HepG2 (cell line): Measurements from ENCODE around the gene TSPAN9. TPM values are rescaled to one million over a fixed set of nuclear protein-coding genes. Genes with fewer than 3 reads are reported as not detected.
A peak's percentile ranks its signal among the peaks of the same experiment; 100 is the strongest.

Experiments used
- CBX2 ChIP-seq, 2 experiments: fragments of 200-600 bp in 1 of 2; sonication (generic); formaldehyde crosslinking in 1 of 2; IDR thresholded peaks; 2 replicates each; pipeline versions ENCODE4 v1.7.0 to v1.8.1; 2018 to 2022; ENCODE audit warnings: low read depth in 2 of 2, low read length in 1 of 2, mild to moderate bottlenecking in 1 of 2, missing genetic modification reagents in 1 of 2
- CSRNP2 ChIP-seq: sonication (generic); formaldehyde crosslinking; conservative IDR thresholded peaks from 2 replicates; pipeline ENCODE4 v1.8.0; 2022; ENCODE audit warnings: low read depth, missing genetic modification reagents
- DZIP1 ChIP-seq: sonication (generic); formaldehyde crosslinking; IDR thresholded peaks from 2 replicates; pipeline ENCODE4 v1.5.0; 2020; ENCODE audit warnings: mild to moderate bottlenecking, missing genetic modification reagents
- FIP1L1 ChIP-seq: fragments of 200-400 bp; formaldehyde crosslinking; IDR thresholded peaks from 2 replicates; pipeline ENCODE4 v1.6.1; 2018; ENCODE audit warnings: low read depth, mild to moderate bottlenecking, low read length, moderate library complexity, borderline replicate concordance; ENCODE audit not compliant: insufficient read depth
- GATA4 ChIP-seq: sonication (generic); IDR thresholded peaks from 2 replicates; pipeline ENCODE4 v1.6.1; 2016; ENCODE audit warnings: antibody characterized with exemption, low read depth, borderline replicate concordance
- HDAC2 ChIP-seq: sonication (generic); formaldehyde crosslinking; IDR thresholded peaks from 2 replicates; pipeline ENCODE4 v1.4.0; 2020; ENCODE audit warnings: missing genetic modification reagents
- HNRNPLL ChIP-seq: fragments of 200-400 bp; formaldehyde crosslinking; IDR thresholded peaks from 2 replicates; pipeline ENCODE4 v1.6.1; 2017; ENCODE audit warnings: mild to moderate bottlenecking, low read depth, low read length; ENCODE audit not compliant: poor library complexity, severe bottlenecking
- HOXA9 ChIP-seq: sonication (generic); formaldehyde crosslinking; IDR thresholded peaks from 2 replicates; pipeline ENCODE4 v1.8.1; 2022; ENCODE audit warnings: missing genetic modification reagents, mild to moderate bottlenecking, moderate library complexity, borderline replicate concordance
- KDM5B ChIP-seq: sonication (generic); formaldehyde crosslinking; IDR thresholded peaks from 2 replicates; pipeline ENCODE4 v1.4.0; 2020; ENCODE audit warnings: missing genetic modification reagents, mild to moderate bottlenecking, borderline replicate concordance
- MEIS2 ChIP-seq: sonication (generic); formaldehyde crosslinking; IDR thresholded peaks from 2 replicates; pipeline ENCODE4 v1.9.0; 2021; ENCODE audit warnings: mild to moderate bottlenecking, missing genetic modification reagents
- MTA1 ChIP-seq: sonication (generic); formaldehyde crosslinking; IDR thresholded peaks from 2 replicates; pipeline ENCODE4 v1.4.0; 2020; ENCODE audit warnings: missing genetic modification reagents, mild to moderate bottlenecking, borderline replicate concordance
- PITX1 ChIP-seq: sonication (generic); formaldehyde crosslinking; IDR thresholded peaks from 2 replicates; pipeline ENCODE4 v1.5.1; 2020; ENCODE audit warnings: mild to moderate bottlenecking, missing genetic modification reagents
- RFXAP ChIP-seq: sonication (generic); formaldehyde crosslinking; IDR thresholded peaks from 2 replicates; pipeline ENCODE4 v1.4.0; 2020; ENCODE audit warnings: missing genetic modification reagents, borderline replicate concordance
- SRSF4 ChIP-seq: fragments of 200-400 bp; formaldehyde crosslinking; IDR thresholded peaks from one replicate; pipeline ENCODE4 v1.6.1; 2018; ENCODE audit warnings: mild to moderate bottlenecking, low read depth, low read length, moderate library complexity; ENCODE audit not compliant: poor library complexity, severe bottlenecking
- ZBTB26 ChIP-seq: IDR thresholded peaks from 2 replicates; pipeline ENCODE4 v1.6.1; 2016; ENCODE audit warnings: missing compliant biosample characterization, missing genetic modification reagents, borderline replicate concordance
- ZIK1 ChIP-seq: sonication (generic); formaldehyde crosslinking; IDR thresholded peaks from 2 replicates; pipeline ENCODE4 v1.5.0; 2020; ENCODE audit warnings: mild to moderate bottlenecking, low read depth, missing genetic modification reagents, borderline replicate concordance
- ZMYM2 ChIP-seq: sonication (generic); formaldehyde crosslinking; IDR thresholded peaks from 2 replicates; pipeline ENCODE4 v1.8.0; 2022; ENCODE audit warnings: mild to moderate bottlenecking, missing genetic modification reagents
- ZMYM3 ChIP-seq: sonication (generic); formaldehyde crosslinking; IDR thresholded peaks from 2 replicates; pipeline ENCODE4 v1.5.1; 2020; ENCODE audit warnings: mild to moderate bottlenecking, missing genetic modification reagents
- ZNF331 ChIP-seq: sonication (generic); formaldehyde crosslinking; IDR thresholded peaks from 2 replicates; pipeline ENCODE4 v1.4.0; 2020; ENCODE audit warnings: missing genetic modification reagents
- ZNF335 ChIP-seq: sonication (generic); formaldehyde crosslinking; IDR thresholded peaks from 2 replicates; pipeline ENCODE4 v1.4.0; 2020; ENCODE audit warnings: missing genetic modification reagents
- ZNF33B ChIP-seq: sonication (generic); formaldehyde crosslinking; IDR thresholded peaks from 2 replicates; pipeline ENCODE4 v1.5.1; 2020; ENCODE audit warnings: mild to moderate bottlenecking, missing genetic modification reagents
- ZNF720 ChIP-seq: sonication (generic); formaldehyde crosslinking; IDR thresholded peaks from 2 replicates; pipeline ENCODE4 v1.4.0; 2020; ENCODE audit warnings: missing genetic modification reagents
- ZNF777 ChIP-seq: sonication (generic); formaldehyde crosslinking; IDR thresholded peaks from 2 replicates; pipeline ENCODE4 v1.4.0; 2020; ENCODE audit warnings: missing genetic modification reagents
- ZSCAN30 ChIP-seq: sonication (generic); formaldehyde crosslinking; IDR thresholded peaks from 2 replicates; pipeline ENCODE4 v1.5.0; 2020; ENCODE audit warnings: mild to moderate bottlenecking, missing genetic modification reagents
- polyA plus RNA-seq, 8 experiments: library from polyadenylated mRNA; depleted of rRNA in 3 of 8; stranded (reverse) in 7 of 8; unstranded in 1 of 8; fragments of >200 nt; fragmentation: Illumina TruSeq in 4 of 8; extraction: Trizol in 4 of 8; gene quantifications; 2 replicates each; pipeline versions ENCODE4 v1.2.1 to v1.2.3, GENCODE V29; 2011 to 2016; ENCODE audit warnings: low read depth in 4 of 8, missing spikeins in 1 of 8, mixed read lengths in 1 of 8; ENCODE audit not compliant: insufficient read depth in 1 of 8
- total RNA-seq, 5 experiments: library from RNA; depleted of rRNA; stranded (reverse); fragments of >200 nt; fragmentation: Illumina TruSeq; extraction: Trizol; gene quantifications; 2 replicates each; pipeline ENCODE4 v1.2.3, GENCODE V29; 2016; ENCODE audit warnings: low read depth in 1 of 5

Gene TSPAN9
- total and polyA plus RNA-seq, 2 of the 13 experiments (the other 11 are each of a cell fraction or from before 2014, with no cell fraction given), result 18.1 to 42.3 TPM

GRCh38 chr12:3076730-3077571, at the start of gene TSPAN9 (continued):
- TF ChIP-seq DZIP1 (CRISPR knock-in tag), result peak; percentile 64; the same call in 1 of the 2 replicates
- peak; percentile 74; the same call in 1 of the 2 replicates for TF ChIP-seq ZIK1
- peak; percentile 30; the same call in 1 of the 2 replicates for TF ChIP-seq ZNF331
- no peak for TF ChIP-seq CSRNP2
- no peak for TF ChIP-seq ZSCAN30 (CRISPR knock-in tag)
- TF ChIP-seq ZNF33B, result peak; percentile 50; the same call in 1 of the 2 replicates
- TF ChIP-seq KDM5B (CRISPR knock-in tag), result peak; percentile 79; the same call in 1 of the 2 replicates
- no peak for TF ChIP-seq RFXAP (CRISPR knock-in tag)
- no peak for TF ChIP-seq FIP1L1
- no peak for TF ChIP-seq ZMYM2 (CRISPR knock-in tag)
- no peak for TF ChIP-seq ZNF335 (CRISPR knock-in tag)
- TF ChIP-seq HNRNPLL, result peak; percentile 60
- TF ChIP-seq ZNF720 (CRISPR knock-in tag), result no peak
- peak; percentile 40; the same call in 1 of the 2 replicates for TF ChIP-seq PITX1 (CRISPR knock-in tag)
- 0 out of 2 replicates have a peak, but pooled peaks have one; percentile 28 for TF ChIP-seq ZNF777 (CRISPR knock-in tag)
- 0 out of 2 replicates have a peak, but pooled peaks have one; percentile 10 for TF ChIP-seq ZMYM3 (CRISPR knock-in tag)
- TF ChIP-seq MEIS2 (CRISPR knock-in tag), result no peak
- TF ChIP-seq CBX2 (IDR thresholded peaks at IDR 0.05; ENCODE audit: low read depth, low read length), result no peak
- no peak for TF ChIP-seq CBX2 (CRISPR knock-in tag; IDR thresholded peaks at IDR 0.05; ENCODE audit: low read depth)
- peak; percentile 62; the same call in 1 of the 2 replicates for TF ChIP-seq MTA1 (CRISPR knock-in tag)
- TF ChIP-seq HOXA9 (CRISPR knock-in tag), result no peak
- TF ChIP-seq GATA4, result no peak
- TF ChIP-seq SRSF4, result no peak
- TF ChIP-seq HDAC2 (CRISPR knock-in tag), result peak; percentile 47; the same call in 1 of the 2 replicates
- TF ChIP-seq ZBTB26 (CRISPR knock-in tag), result peak; percentile 75
